Keratinocyte (primary cell): ENCODE data around the gene HCN2.

ENCODE experiments used
- CTCF ChIP-seq, 3 experiments: IDR thresholded peaks in 1 of 3; conservative IDR thresholded peaks in 1 of 3; optimal IDR thresholded peaks in 1 of 3; 2 replicates in 2 of 3; 3 replicates in 1 of 3; pipeline versions ENCODE3 to v1.5.1; 2011; ENCODE audit warnings: low read length in 3 of 3, mild to moderate bottlenecking in 3 of 3, moderate library complexity in 2 of 3, control low read depth in 1 of 3, inconsistent platforms in 1 of 3; ENCODE audit not compliant: insufficient read depth in 2 of 3; ENCODE audit errors: extremely low read depth in 1 of 3
- EZH2 ChIP-seq: IDR thresholded peaks from one replicate; pipeline ENCODE4 v1.6.1; 2012; ENCODE audit warnings: inconsistent platforms, mild to moderate bottlenecking, low read length, moderate library complexity

DNA sequence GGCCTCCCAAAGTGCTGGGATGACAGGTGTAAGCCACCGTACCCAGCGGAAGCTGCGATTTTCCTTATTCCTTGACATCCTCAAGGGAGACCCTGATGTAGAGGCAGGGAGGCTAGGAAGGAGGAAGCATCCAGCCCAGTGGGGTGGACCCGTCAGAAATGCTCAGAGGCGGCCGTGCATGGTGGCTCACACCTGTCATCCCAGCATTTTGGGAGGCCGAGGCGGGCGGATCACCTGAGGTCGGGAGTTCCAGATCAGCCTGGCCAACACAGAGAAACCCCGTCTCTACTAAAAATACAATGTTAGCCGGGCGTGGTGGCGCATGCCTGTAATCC is 34.2 kb upstream of the HCN2 start:
- TF ChIP-seq EZH2 (no peak), CTCF (optimal IDR thresholded peaks at IDR 0.05 in 1 of 3, IDR thresholded peaks at IDR 0.05 in 1 of 3, conservative IDR thresholded peaks at IDR 0.05 in 1 of 3; ENCODE audit: extremely low read depth in 1 of 3, insufficient read depth in 2 of 3, low read length in 3 of 3) (no peak)
